Placental pericyte (primary cell): ENCODE measurements around the gene SLC6A14. TPM values are rescaled to one million over a fixed set of nuclear protein-coding genes. Genes with fewer than 3 reads are reported as not detected.

Source experiments
- small RNA-seq: library from RNA; depleted of rRNA; stranded (forward); fragments of <200 nt; gene quantifications from one replicate; pipeline ENCODE3, GENCODE V24; 2012; ENCODE audit warnings: low replicate concordance
- total RNA-seq: library from RNA; depleted of rRNA; stranded (reverse); fragments of >200 nt; gene quantifications from 2 replicates; pipeline ENCODE4 v1.2.3, GENCODE V29; 2012

Gene SLC6A14, protein sequence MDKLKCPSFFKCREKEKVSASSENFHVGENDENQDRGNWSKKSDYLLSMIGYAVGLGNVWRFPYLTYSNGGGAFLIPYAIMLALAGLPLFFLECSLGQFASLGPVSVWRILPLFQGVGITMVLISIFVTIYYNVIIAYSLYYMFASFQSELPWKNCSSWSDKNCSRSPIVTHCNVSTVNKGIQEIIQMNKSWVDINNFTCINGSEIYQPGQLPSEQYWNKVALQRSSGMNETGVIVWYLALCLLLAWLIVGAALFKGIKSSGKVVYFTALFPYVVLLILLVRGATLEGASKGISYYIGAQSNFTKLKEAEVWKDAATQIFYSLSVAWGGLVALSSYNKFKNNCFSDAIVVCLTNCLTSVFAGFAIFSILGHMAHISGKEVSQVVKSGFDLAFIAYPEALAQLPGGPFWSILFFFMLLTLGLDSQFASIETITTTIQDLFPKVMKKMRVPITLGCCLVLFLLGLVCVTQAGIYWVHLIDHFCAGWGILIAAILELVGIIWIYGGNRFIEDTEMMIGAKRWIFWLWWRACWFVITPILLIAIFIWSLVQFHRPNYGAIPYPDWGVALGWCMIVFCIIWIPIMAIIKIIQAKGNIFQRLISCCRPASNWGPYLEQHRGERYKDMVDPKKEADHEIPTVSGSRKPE
- not detected in 2 replicates for total RNA-seq

GRCh38 chrX:116436358-116436816 lies at the start of gene SLC6A14:
Gene SLC6A14 (plus strand): TSS chrX:116436606. CDS start chrX:116436710, 104 bp downstream.

DNA sequence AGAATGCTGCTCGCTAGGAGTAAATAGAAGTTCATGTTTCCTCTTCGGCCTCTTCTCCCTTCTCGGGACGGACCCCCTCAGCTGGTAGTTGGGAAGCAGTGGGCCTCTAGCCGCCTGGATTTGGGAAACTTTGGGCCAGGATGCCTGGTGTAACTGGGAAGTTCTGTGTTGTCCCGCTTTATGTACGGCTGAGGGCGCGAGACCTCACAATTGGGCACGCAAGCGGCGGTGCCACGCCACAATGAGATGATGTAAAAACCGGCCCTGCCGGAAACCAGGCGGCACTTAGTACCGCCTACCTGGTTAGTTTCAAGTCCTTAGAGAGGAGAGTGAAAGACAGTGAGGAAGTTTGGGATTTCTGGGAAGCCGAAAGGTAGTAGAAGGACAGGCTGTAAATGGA lies 26.4 kb downstream of the SLC6A14 start, which contains the start of gene CT83:
CT83 (minus strand) TSS at position 155 of the 400 bp plus-strand sequence; CDS start at position 35, 120 bp downstream.

Small RNAs within 50 kb of the gene (small RNA-seq; reads per million reads assigned to genes)
- 0.20 reads per million for gene RNU6-154P

Other genes with a start within 250 kb of the SLC6A14 start
- not detected in 2 replicates for gene CT83, start 26.4 kb downstream of the SLC6A14 start, total RNA-seq